GM10248 (cell line): ENCODE data around the gene DDX60.
"Not testable (repeated sequence)": the region's sequence is repeated elsewhere in the genome, so short reads cannot be mapped to it uniquely, and the experiment has no call there.

Experiments used
- CTCF ChIA-PET: fragments of 300-600 bp; sonication (Branson Sonifier 250); formaldehyde crosslinking; extraction: SDS; loops from one replicate; lab custom pipeline; 2021; ENCODE audit warnings: antibody characterized with exemption; lab: Yijun Ruan, JAX
- POLR2A ChIA-PET: fragments of 350-650 bp; sonication (Branson Sonifier 250); formaldehyde crosslinking; extraction: SDS; loops from one replicate; lab custom pipeline; 2020; ENCODE audit warnings: antibody characterized with exemption; lab: Yijun Ruan, JAX
- DNase-seq: peaks from one replicate; pipeline ENCODE4 v3.0.0; 2012; ENCODE audit errors: extremely low spot score
- TF ChIP-seq, protein P1 (sequence below): IDR thresholded peaks from 2 replicates; pipeline ENCODE4 v1.5.1; 2012; ENCODE audit warnings: mild to moderate bottlenecking, low read depth; ENCODE audit errors: extremely low read depth, missing control alignments, control extremely low read depth

Gene DDX60

GRCh38 chr4:168353746-168354145 is 35.2 kb upstream of the DDX60 start:
- DNase-seq: no peak
- TF ChIP-seq, protein P1, sequence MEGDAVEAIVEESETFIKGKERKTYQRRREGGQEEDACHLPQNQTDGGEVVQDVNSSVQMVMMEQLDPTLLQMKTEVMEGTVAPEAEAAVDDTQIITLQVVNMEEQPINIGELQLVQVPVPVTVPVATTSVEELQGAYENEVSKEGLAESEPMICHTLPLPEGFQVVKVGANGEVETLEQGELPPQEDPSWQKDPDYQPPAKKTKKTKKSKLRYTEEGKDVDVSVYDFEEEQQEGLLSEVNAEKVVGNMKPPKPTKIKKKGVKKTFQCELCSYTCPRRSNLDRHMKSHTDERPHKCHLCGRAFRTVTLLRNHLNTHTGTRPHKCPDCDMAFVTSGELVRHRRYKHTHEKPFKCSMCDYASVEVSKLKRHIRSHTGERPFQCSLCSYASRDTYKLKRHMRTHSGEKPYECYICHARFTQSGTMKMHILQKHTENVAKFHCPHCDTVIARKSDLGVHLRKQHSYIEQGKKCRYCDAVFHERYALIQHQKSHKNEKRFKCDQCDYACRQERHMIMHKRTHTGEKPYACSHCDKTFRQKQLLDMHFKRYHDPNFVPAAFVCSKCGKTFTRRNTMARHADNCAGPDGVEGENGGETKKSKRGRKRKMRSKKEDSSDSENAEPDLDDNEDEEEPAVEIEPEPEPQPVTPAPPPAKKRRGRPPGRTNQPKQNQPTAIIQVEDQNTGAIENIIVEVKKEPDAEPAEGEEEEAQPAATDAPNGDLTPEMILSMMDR: no peak
- ChIA-PET CTCF (interaction anchor here (1.0 kb wide), 1 partner anchor 12 kb away, joined by 3 read pairs; no protein-coding TSS in a partner anchor), POLR2A (no interaction called here)

DNA sequence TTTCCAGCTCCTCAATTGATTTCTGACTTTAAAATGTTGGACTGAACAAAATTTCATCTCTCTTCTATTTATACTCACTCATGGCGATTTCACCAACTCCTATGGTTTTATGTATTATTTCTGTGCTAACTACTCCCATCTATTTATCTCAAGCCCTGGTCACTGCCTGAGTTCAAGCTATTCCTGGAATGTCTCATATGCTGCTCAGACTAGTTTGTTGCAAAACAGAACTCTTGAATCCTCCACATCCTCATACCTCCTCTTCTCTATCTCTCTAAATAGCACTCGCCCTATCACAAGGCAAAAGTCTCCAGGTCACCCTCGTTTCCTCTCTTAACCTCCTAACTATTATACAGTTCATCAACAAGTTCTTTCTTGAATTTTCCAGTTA is 19.0 kb upstream of the DDX60 start:
- TF ChIP-seq, protein P1: no peak
- ChIA-PET POLR2A (no interaction called here), CTCF (no interaction called here)

GRCh38 chr4:168336837-168337549 is 18.4 kb upstream of the DDX60 start:
- TF ChIP-seq, protein P1: no peak
- no peak for DNase-seq
- POLR2A ChIA-PET: no interaction called here
- CTCF ChIA-PET: interaction anchor here (1.8 kb wide), 1 partner anchor 12 kb away, joined by 5 read pairs; no protein-coding TSS in a partner anchor

More for the DNA sequence above, 19.0 kb upstream of the DDX60 start:
- no peak for DNase-seq

GRCh38 chr4:168335621-168336020 is 17.1 kb upstream of the DDX60 start:
- ChIA-PET CTCF (interaction anchor here (1.4 to 1.8 kb wide), 2 partner anchors 13 to 25 kb away, joined by 4 to 5 read pairs; no protein-coding TSS in a partner anchor), POLR2A (no interaction called here)
- TF ChIP-seq, protein P1: no peak
- no peak for DNase-seq

- ChIA-PET POLR2A (no interaction called here), CTCF (no interaction called here)
- DNase-seq: no peak
- TF ChIP-seq, protein P1: no peak
Observed at GRCh38 chr4:168334053-168334452, 15.5 kb upstream of the DDX60 start.

- DNase-seq, POLR2A ChIA-PET, CTCF ChIA-PET: not testable (repeated sequence)
Observed at GRCh38 chr4:168330575-168330974, 12.0 kb upstream of the DDX60 start.

DNA sequence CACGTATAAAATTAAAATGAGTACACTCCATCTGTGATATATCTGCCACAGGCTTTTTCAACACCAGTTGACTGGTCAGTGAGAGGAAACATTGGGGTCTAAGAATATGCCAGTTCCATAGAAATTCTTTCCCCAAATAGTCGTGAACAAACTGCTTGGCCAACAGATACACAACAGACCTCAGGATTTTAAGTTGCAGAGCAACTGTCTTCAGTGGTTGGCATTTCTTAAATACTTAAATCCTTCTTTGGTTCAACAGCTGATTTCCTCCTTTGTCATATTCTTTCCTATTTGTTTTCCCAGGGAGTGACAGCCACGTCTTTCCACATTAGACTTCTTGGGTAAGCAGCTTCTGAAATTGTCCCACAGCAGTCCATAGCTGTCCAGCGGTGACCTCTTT is 7.0 kb upstream of the DDX60 start:
- ChIA-PET POLR2A (no interaction called here), CTCF (no interaction called here)

More for the DNA sequence above, 7.0 kb upstream of the DDX60 start:
- TF ChIP-seq, protein P1: no peak
- no peak for DNase-seq
